Upper lobe of left lung (tissue), 6 donors: ENCODE data around the gene ILK. TPM values are rescaled to one million over a fixed set of nuclear protein-coding genes. Genes with fewer than 3 reads are reported as not detected.

Source experiments
- ATAC-seq, 2 donors: fragments of 200-7000 bp; cut with Tn5 transposase; one replicate each; pipeline ENCODE4 v1.9.1; 2022; ENCODE audit warnings: mild to moderate bottlenecking in 2 of 2, moderate library complexity in 2 of 2; ENCODE audit not compliant: low FRiP score in 2 of 2
- DNase-seq, 2 donors: peaks; one replicate each; pipeline ENCODE4 v3.0.0-alpha.2; 2019 to 2020
- H3K27ac ChIP-seq, 4 donors: fragments of 200-600 bp; sonication (generic); one replicate each; pipeline ENCODE4 v1.5.1; 2016 to 2019
- H3K27me3 ChIP-seq, 4 donors: fragments of 200-600 bp; sonication (generic); one replicate each; pipeline ENCODE4 v1.5.1; 2017 to 2019
- H3K36me3 ChIP-seq, 4 donors: fragments of 200-600 bp; sonication (generic); one replicate each; pipeline ENCODE4 v1.5.1; 2016 to 2019
- H3K4me1 ChIP-seq, 4 donors: fragments of 200-600 bp; sonication (generic); one replicate each; pipeline ENCODE4 v1.5.1; 2018 to 2019
- H3K4me3 ChIP-seq, 4 donors: fragments of 200-600 bp; sonication (generic); one replicate each; pipeline ENCODE4 v1.5.1; 2017 to 2019; ENCODE audit warnings: mild to moderate bottlenecking in 2 of 4, moderate library complexity in 1 of 4
- H3K9me3 ChIP-seq, 4 donors: fragments of 200-600 bp; sonication (generic); one replicate each; pipeline ENCODE4 v1.5.1; 2018 to 2019
- EP300 ChIP-seq, 4 donors: sonication (generic); formaldehyde crosslinking; IDR thresholded peaks; one replicate each; pipeline ENCODE4 v1.5.1; 2017; ENCODE audit warnings: antibody characterized with exemption in 4 of 4, control low read depth in 2 of 4
- POLR2A ChIP-seq, 4 donors: fragments of 450-650 bp; IDR thresholded peaks; one replicate each; pipeline ENCODE4 v1.5.1; 2016 to 2017; ENCODE audit warnings: antibody characterized with exemption in 4 of 4, mild to moderate bottlenecking in 2 of 4
- POLR2AphosphoS5 ChIP-seq, 2 donors: sonication (generic); formaldehyde crosslinking; IDR thresholded peaks; one replicate each; pipeline ENCODE4 v1.5.1; 2017; ENCODE audit warnings: antibody characterized with exemption in 2 of 2
- WGBS, 2 donors: methylation state at CpG; one replicate each; pipeline ENCODE4 v1.1.5; 2017 to 2018; 5-methylcytosine and 5-hydroxymethylcytosine counted together
- total RNA-seq, 6 donors: library from RNA; depleted of rRNA in 4 of 6; stranded (reverse); fragments of >200 nt in 4 of 6; gene quantifications; one replicate each; pipeline versions ENCODE4 v1.1.0 to v1.2.1, GENCODE V29; 2016 to 2021
- TF ChIP-seq, protein P1 (sequence below), 6 experiments: fragments of 450-650 bp in 4 of 6; fragments of 200-600 bp in 2 of 6; sonication (generic) in 2 of 6; IDR thresholded peaks; one replicate each; pipeline ENCODE4 v1.5.1; 2016 to 2019; ENCODE audit warnings: antibody characterized with exemption in 6 of 6
- donor health status: DM: no; HTN: no; CAD: no; lungs with moderate emphysema.
- donor health status: DM: no; HTN: yes; CAD: no; lungs with severe emphysema.

The ILK gene
- total RNA-seq, 6 donors from 2014 or later: 130 to 191 (median 146) TPM

DNA sequence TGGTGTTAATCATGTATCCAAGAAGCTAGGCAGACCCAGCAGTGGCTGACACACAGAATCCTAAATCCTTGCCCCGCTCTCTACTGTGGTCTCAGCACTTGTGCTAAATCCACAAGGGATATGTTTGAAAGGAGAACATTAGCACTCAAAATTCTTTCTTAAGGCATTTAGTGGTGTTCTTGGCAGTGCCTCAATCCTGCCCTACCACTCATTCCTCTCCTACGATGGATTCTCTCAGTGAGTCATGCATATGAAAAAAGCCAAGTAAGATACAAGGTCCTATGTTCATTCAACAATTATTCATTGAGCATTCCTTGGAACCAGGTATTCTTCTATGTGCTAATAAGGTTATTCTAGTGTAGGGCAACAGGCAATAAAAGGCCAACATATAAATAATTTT, 31.4 kb upstream of the ILK start:
- no peaks in the 10 kb centered on the region for H3K36me3 ChIP-seq
- 76 to 78% methylated on average over 2 of the region's 2 CpGs for WGBS, 2 donors
- H3K4me1 ChIP-seq: peaks cover 5 to 25% (median 9%) of the 10 kb centered on the region in 4 donors
- no peak for TF ChIP-seq POLR2A (IDR thresholded peaks at IDR 0.05)
- TF ChIP-seq POLR2AphosphoS5 (IDR thresholded peaks at IDR 0.05): no peak
- TF ChIP-seq EP300 (IDR thresholded peaks at IDR 0.05): no peak
- TF ChIP-seq, protein P1, sequence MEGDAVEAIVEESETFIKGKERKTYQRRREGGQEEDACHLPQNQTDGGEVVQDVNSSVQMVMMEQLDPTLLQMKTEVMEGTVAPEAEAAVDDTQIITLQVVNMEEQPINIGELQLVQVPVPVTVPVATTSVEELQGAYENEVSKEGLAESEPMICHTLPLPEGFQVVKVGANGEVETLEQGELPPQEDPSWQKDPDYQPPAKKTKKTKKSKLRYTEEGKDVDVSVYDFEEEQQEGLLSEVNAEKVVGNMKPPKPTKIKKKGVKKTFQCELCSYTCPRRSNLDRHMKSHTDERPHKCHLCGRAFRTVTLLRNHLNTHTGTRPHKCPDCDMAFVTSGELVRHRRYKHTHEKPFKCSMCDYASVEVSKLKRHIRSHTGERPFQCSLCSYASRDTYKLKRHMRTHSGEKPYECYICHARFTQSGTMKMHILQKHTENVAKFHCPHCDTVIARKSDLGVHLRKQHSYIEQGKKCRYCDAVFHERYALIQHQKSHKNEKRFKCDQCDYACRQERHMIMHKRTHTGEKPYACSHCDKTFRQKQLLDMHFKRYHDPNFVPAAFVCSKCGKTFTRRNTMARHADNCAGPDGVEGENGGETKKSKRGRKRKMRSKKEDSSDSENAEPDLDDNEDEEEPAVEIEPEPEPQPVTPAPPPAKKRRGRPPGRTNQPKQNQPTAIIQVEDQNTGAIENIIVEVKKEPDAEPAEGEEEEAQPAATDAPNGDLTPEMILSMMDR (IDR thresholded peaks at IDR 0.05): no peak
- H3K9me3 ChIP-seq: no peaks in the 10 kb centered on the region
- DNase-seq (no peak), ATAC-seq (no peak)
- H3K27ac ChIP-seq: no peak overlapping the region
- no peaks in the 10 kb centered on the region for H3K27me3 ChIP-seq
- no peak overlapping the region for H3K4me3 ChIP-seq

DNA sequence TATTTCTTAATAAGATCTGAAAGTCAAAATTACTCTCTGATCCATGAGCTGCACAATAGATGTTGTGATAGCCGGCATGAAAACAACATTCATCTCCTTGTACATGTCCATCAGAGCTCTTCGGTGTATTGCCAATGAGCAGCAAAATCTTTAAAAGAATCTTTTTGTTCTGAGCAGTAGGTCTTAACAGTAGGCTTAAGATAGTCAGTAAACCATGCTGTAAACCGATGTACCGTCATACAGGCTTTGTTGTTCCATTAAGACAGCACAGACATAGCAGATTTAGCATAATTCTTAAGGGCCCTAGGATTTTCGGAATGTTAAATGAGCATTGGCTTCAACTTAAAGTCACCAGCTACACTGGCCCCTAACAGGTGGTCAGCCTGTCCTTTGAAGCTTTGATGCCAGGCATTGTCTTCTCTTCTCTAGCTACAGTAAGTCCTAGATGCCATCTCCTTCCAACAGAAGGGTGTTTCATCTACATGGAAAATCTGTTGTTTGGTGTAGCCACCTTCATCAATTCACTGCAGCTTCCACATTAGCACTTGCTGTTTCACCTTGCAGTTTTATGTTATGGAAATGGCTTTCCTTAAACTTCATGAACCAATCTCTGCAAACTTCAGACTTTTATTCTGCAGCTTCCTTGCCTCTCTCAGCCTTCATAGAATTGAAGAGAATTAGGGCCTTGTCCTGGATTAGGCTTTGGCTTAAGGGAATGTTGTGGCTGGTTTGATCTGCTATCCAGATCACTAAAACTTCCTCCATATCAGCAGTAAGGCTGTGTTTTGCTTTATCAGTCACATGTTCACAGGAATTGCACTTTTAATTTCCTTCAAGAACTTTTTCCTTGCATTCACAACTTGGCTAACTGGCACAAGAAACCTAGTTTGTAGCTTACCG, 28.5 kb upstream of the ILK start:
- no peak overlapping the region for H3K27ac ChIP-seq
- H3K27me3 ChIP-seq: no peaks in the 10 kb centered on the region
- H3K4me1 ChIP-seq: peaks cover 5 to 20% (median 7%) of the 10 kb centered on the region in 4 donors
- no peaks in the 10 kb centered on the region for H3K9me3 ChIP-seq
- WGBS, 2 donors: 93% methylated on average over 6 of the region's 6 CpGs
- H3K36me3 ChIP-seq: no peaks in the 10 kb centered on the region
- no peak overlapping the region for H3K4me3 ChIP-seq
- DNase-seq (no peak), ATAC-seq (no peak)
- TF ChIP-seq, protein P1 (IDR thresholded peaks at IDR 0.05): no peak
- TF ChIP-seq EP300 (IDR thresholded peaks at IDR 0.05) (no peak), POLR2AphosphoS5 (IDR thresholded peaks at IDR 0.05) (no peak), POLR2A (IDR thresholded peaks at IDR 0.05) (no peak)

DNA sequence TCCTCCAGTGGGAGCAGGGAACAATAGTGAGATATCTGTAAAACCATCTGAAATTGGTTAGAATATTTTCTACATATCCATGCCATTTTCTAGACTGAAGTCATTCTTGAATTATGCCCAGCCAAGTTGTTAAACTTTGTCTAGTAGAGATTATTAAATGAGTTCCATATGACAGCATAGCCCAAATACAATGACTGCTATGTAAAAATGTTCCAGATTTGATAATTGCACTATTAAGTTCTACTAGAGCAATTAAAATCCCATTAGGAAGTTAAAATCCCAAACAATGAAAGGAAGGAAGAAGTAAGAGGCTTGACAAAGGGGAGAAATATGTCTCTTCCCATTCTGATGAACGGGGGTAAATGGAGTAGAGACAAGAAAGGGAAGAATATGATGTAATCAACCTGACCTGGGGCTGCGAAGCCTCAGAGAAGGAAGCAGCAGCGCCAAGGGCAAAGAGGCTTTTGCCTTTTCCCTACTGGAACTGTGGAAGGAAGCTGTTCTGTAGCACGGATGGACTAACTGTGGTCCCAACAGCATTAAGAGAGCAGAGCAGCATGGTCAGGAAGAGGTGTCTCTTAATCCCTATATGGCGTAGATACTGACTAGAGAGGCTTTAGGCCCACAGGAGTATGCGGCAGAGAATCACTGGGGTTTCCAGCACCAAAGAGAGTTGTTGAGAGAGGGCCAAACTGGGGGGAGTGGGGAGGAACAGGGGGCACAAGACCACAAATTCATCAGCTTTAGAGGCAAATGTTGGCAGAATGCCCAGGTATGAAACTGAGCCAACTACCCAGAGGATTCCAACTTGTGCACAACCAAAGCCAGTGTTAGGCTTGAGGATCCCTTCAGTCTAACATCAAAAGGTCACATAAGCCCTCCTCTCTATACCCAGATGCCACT, 26.9 kb upstream of the ILK start:
- peak overlapping the region in 3 of 4 donors; percentile 11 to 44 (median 23) for H3K27ac ChIP-seq
- peak in 1 of 2 donors; percentile 72 for ATAC-seq
- H3K4me1 ChIP-seq: peaks cover 5 to 11% (median 7%) of the 10 kb centered on the region in 4 donors
- TF ChIP-seq POLR2AphosphoS5 (IDR thresholded peaks at IDR 0.05): no peak
- no peak for TF ChIP-seq POLR2A (IDR thresholded peaks at IDR 0.05)
- TF ChIP-seq, protein P1 (IDR thresholded peaks at IDR 0.05): no peak
- TF ChIP-seq EP300 (IDR thresholded peaks at IDR 0.05): no peak
- DNase-seq: no peak
- 40 to 41% methylated on average over 5 of the region's 6 CpGs for WGBS, 2 donors
- H3K36me3 ChIP-seq: no peaks in the 10 kb centered on the region
- H3K9me3 ChIP-seq: no peaks in the 10 kb centered on the region
- no peak overlapping the region for H3K4me3 ChIP-seq
- H3K27me3 ChIP-seq: no peaks in the 10 kb centered on the region

DNA sequence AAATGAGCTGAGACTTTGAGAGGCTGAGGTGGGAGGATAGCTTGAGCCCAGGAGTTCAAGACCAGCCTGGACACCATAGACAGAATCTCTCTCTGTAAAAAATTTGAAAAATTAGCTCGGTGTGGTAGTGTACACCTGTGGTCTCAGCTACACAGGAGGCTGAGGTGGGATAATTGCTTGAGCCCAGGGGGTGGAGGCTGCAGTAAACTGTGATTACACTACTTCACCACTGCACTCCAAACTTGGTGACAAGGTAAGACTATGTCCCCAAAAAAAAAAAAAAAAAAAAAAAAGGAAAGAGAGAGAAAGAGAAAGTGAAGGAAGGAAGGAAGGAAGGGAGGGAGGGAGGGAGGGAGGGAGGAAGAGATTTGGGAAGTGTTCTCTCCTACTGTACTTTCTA, 25.4 kb upstream of the ILK start:
- no peak for TF ChIP-seq POLR2AphosphoS5 (IDR thresholded peaks at IDR 0.05)
- TF ChIP-seq, protein P1 (IDR thresholded peaks at IDR 0.05): no peak
- no peak for TF ChIP-seq EP300 (IDR thresholded peaks at IDR 0.05)
- no peak for TF ChIP-seq POLR2A (IDR thresholded peaks at IDR 0.05)
- no peak for DNase-seq
- 80 to 94% methylated on average over 1 of the region's 1 CpG for WGBS, 2 donors
- H3K4me3 ChIP-seq: no peak overlapping the region
- no peaks in the 10 kb centered on the region for H3K36me3 ChIP-seq
- no peak overlapping the region for H3K27ac ChIP-seq
- no peaks in the 10 kb centered on the region for H3K27me3 ChIP-seq
- H3K4me1 ChIP-seq: peaks cover 5 to 11% (median 7%) of the 10 kb centered on the region in 4 donors
- no peak for ATAC-seq
- peaks cover 0 to 5% (median 0%) of the 10 kb centered on the region in 4 donors for H3K9me3 ChIP-seq
